ENCODE measurements around the gene LEF1. TPM values are rescaled to one million over a fixed set of nuclear protein-coding genes. Genes with fewer than 3 reads are reported as not detected.

The LEF1 gene
- total RNA-seq, 1 donor from 2014 or later = 4.3 TPM

DNA sequence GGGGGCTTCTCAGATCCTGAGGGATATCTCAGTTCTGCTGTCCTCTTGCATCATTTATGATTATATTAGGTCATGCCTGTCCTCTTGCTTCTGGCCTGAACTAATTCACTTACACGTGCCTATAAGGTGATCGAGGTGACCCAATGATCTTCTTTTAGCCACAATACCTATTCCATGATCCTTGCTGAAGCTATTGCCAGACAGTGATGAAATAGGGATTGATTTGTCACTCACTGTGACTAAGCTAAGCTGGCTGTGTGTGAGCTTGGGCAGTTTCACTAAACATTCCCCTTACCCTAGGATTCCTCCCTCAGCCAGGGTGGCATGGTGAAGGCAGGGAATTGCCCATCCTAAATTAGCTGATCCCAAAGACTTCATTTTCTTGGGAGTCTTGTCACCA lies 160.0 kb downstream of the LEF1 start:
- Histone ChIP-seq H3K36me3 (peaks cover 19% of the 10 kb centered on the region), H3K4me3 (no peak overlapping the region), H3K4me1 (no peaks in the 10 kb centered on the region), H3K27ac (no peak overlapping the region), H3K27me3 (ENCODE audit: low read depth) (no peaks in the 10 kb centered on the region), H3K9me3 (no peaks in the 10 kb centered on the region)
- ATAC-seq (no peak), DNase-seq (no peak)
- TF ChIP-seq, protein P1, sequence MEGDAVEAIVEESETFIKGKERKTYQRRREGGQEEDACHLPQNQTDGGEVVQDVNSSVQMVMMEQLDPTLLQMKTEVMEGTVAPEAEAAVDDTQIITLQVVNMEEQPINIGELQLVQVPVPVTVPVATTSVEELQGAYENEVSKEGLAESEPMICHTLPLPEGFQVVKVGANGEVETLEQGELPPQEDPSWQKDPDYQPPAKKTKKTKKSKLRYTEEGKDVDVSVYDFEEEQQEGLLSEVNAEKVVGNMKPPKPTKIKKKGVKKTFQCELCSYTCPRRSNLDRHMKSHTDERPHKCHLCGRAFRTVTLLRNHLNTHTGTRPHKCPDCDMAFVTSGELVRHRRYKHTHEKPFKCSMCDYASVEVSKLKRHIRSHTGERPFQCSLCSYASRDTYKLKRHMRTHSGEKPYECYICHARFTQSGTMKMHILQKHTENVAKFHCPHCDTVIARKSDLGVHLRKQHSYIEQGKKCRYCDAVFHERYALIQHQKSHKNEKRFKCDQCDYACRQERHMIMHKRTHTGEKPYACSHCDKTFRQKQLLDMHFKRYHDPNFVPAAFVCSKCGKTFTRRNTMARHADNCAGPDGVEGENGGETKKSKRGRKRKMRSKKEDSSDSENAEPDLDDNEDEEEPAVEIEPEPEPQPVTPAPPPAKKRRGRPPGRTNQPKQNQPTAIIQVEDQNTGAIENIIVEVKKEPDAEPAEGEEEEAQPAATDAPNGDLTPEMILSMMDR (IDR thresholded peaks at IDR 0.05) = no peak
- intact Hi-C loops (cut with DNase I) = no loop called here

DNA sequence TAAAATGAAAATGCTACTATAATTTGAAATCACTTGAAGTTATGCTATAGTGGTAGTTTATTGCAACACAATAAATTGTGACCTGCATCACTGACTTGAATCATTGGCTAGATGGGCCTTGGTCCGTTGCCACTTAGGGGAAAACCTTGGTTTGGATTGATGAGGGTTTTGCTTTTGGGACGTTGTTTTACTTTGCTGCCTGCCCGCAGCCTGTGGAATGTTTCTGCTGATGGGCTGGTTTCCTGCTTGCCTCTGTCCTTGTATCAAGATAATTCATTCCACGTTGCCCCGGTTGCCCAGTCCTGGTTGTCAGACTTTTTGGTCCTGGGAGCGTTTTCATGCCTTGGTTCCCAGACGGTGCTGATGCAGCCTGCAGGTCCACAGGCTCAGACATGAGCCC lies 160.7 kb downstream of the LEF1 start:
- intact Hi-C loops (cut with DNase I) = no loop called here
- Histone ChIP-seq H3K9me3 (no peaks in the 10 kb centered on the region), H3K27me3 (ENCODE audit: low read depth) (no peaks in the 10 kb centered on the region), H3K36me3 (peaks cover 15% of the 10 kb centered on the region), H3K4me3 (no peak overlapping the region), H3K4me1 (no peaks in the 10 kb centered on the region), H3K27ac (no peak overlapping the region)
- TF ChIP-seq, protein P1 (IDR thresholded peaks at IDR 0.05) = no peak
- no peak for DNase-seq
- no peak for ATAC-seq

DNA sequence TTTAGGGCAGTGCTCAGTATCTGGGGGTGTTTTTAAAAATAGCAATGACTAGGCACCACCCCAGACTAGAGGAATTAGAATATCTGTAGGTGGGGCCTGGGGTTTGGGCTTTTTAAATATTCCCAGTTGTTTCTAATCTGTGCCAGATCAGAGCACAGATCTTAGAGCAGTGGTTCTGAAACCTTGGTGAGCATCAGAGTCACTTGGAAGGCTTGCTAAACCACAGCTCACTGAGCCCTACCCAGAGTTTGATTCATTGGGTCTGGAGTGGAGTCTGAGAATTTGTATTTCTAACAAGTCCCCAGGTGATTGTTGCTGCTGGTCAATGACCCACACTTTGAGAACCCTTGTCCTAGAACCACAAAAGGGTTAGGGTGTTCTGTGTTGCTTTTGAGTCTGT lies 162.4 kb downstream of the LEF1 start:
- no peak overlapping the region for H3K4me3 ChIP-seq
- H3K4me1 ChIP-seq = no peaks in the 10 kb centered on the region
- peaks cover 10% of the 10 kb centered on the region for H3K36me3 ChIP-seq
- H3K9me3 ChIP-seq = no peaks in the 10 kb centered on the region
- intact Hi-C loops (cut with DNase I) = no loop called here
- ATAC-seq (no peak), DNase-seq (no peak)
- TF ChIP-seq, protein P1 (IDR thresholded peaks at IDR 0.05) = no peak
- no peak overlapping the region for H3K27ac ChIP-seq
- H3K27me3 ChIP-seq (ENCODE audit: low read depth) = no peaks in the 10 kb centered on the region

DNA sequence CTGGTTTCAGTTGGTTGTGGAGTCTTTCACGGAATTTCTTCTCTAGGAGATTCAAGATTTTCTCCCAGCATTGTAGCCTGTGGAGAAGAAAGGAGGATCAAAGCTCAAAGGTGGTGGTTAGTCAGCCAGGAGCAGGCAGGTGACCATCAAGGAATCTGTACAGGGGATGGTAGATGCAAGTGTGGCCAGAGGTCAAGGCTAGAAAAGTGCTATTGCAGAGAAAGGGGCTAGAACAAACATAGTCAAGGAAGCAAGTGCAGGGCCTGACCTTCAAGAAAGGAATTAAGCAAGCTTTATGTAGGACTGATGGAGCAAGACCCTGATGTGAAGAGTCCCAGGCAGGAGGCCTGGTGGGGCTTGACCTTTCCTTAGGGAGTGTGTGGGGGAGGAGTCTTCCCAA lies 162.9 kb downstream of the LEF1 start:
- ATAC-seq = no peak

DNA sequence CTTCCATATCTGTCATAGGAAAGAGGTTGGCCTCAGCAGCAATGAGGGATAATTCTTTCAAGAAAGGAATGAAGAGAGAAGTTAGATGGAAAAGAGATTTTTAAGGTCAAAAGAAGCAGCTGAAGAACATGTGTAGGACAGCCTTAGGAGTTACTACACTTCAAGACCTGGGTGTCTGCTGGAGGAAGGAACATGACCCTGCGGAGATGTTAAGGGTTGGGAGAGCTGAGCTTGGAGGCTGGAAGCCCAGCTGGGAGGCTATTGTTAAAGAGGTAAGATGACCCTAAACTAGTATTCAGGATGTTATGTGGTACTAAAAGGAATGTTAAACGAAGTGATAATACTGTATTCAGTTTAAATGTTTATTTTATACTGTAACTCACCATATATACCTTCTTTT lies 164.1 kb downstream of the LEF1 start:
- TF ChIP-seq, protein P1 (IDR thresholded peaks at IDR 0.05) = no peak
- H3K27me3 ChIP-seq (ENCODE audit: low read depth) = no peaks in the 10 kb centered on the region
- intact Hi-C loops (cut with DNase I) = no loop called here
- no peaks in the 10 kb centered on the region for H3K9me3 ChIP-seq
- H3K4me3 ChIP-seq = no peak overlapping the region
- no peak for ATAC-seq
- H3K27ac ChIP-seq = no peak overlapping the region
- DNase-seq = no peak
- peaks cover 10% of the 10 kb centered on the region for H3K4me1 ChIP-seq
- no peaks in the 10 kb centered on the region for H3K36me3 ChIP-seq

More for the DNA sequence above, 162.9 kb downstream of the LEF1 start:
- Histone ChIP-seq H3K4me1 (no peaks in the 10 kb centered on the region), H3K36me3 (peaks cover 4% of the 10 kb centered on the region), H3K4me3 (no peak overlapping the region), H3K27me3 (ENCODE audit: low read depth) (no peaks in the 10 kb centered on the region), H3K9me3 (no peaks in the 10 kb centered on the region), H3K27ac (no peak overlapping the region)
- intact Hi-C loops (cut with DNase I) = no loop called here
- TF ChIP-seq, protein P1 (IDR thresholded peaks at IDR 0.05) = no peak
- no peak for DNase-seq

DNA sequence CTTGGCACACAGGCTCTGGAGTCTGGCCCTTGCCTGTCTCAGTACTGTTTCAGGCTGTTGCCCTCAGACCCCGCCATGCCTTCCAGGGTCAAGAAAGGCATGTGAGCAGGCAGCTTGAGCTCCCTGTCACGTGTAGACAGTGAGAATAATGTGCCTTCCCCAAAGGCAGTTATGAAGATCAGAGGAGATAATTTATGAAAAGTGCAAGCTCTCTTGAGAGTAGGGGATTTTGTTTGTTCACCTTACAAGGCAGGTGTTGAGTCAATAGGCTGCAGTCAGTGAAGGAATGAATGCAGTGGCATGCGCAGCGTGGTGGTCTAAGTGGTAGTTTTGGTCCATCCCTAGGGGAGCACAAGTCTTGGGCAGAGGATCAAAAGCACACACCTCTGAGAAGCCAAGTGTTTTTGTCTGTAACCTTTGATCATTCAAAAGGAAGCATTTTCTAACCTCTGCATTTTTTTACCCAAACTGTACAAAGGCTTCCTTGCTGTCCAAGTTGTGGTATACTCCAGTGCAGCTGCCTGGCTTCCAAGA lies 164.7 kb downstream of the LEF1 start:
- no peaks in the 10 kb centered on the region for H3K36me3 ChIP-seq
- intact Hi-C loops (cut with DNase I) = no loop called here
- H3K27me3 ChIP-seq (ENCODE audit: low read depth) = no peaks in the 10 kb centered on the region
- no peak overlapping the region for H3K4me3 ChIP-seq
- peaks cover 13% of the 10 kb centered on the region for H3K4me1 ChIP-seq
- TF ChIP-seq, protein P1 (IDR thresholded peaks at IDR 0.05) = no peak
- H3K27ac ChIP-seq = no peak overlapping the region
- no peak for DNase-seq
- H3K9me3 ChIP-seq = no peaks in the 10 kb centered on the region
- ATAC-seq = no peak
